ENCODE measurements around the gene HS3ST4.

Gene HS3ST4

GRCh38 chr16:25828510-25828909 lies 136.8 kb downstream of the HS3ST4 start:
- DNase-seq, result no peak

- no peak for DNase-seq
Measured at GRCh38 chr16:25832291-25832690, 140.5 kb downstream of the HS3ST4 start.

- DNase-seq, result no peak
Measured at GRCh38 chr16:25834101-25834500, 142.3 kb downstream of the HS3ST4 start.

- DNase-seq, result no peak
Measured at GRCh38 chr16:25835126-25835525, 143.4 kb downstream of the HS3ST4 start.

GRCh38 chr16:25838724-25839186 lies 147.0 kb downstream of the HS3ST4 start:
- peak; percentile 63 for DNase-seq

GRCh38 chr16:25841761-25842160 lies 150.0 kb downstream of the HS3ST4 start:
- DNase-seq, result no peak

- DNase-seq, result no peak
Measured at GRCh38 chr16:25845901-25846300, 154.1 kb downstream of the HS3ST4 start.

GRCh38 chr16:25854141-25854540 lies 162.4 kb downstream of the HS3ST4 start:
- DNase-seq, result no peak

GRCh38 chr16:25855063-25855462 lies 163.3 kb downstream of the HS3ST4 start:
- no peak for DNase-seq

GRCh38 chr16:25855818-25856217 lies 164.1 kb downstream of the HS3ST4 start:
- no peak for DNase-seq

GRCh38 chr16:25859645-25860044 lies 167.9 kb downstream of the HS3ST4 start:
- no peak for DNase-seq

- DNase-seq, result no peak
Measured at GRCh38 chr16:25867041-25867440, 175.3 kb downstream of the HS3ST4 start.

GRCh38 chr16:25868106-25868505 lies 176.3 kb downstream of the HS3ST4 start:
- DNase-seq, result no peak

GRCh38 chr16:25868706-25869370 lies 177.1 kb downstream of the HS3ST4 start:
- no peak for DNase-seq

GRCh38 chr16:25872369-25873070 lies 180.8 kb downstream of the HS3ST4 start:
- DNase-seq, result no peak

- DNase-seq, result no peak
Measured at GRCh38 chr16:25874196-25874595, 182.4 kb downstream of the HS3ST4 start.

GRCh38 chr16:25875956-25876598 lies 184.3 kb downstream of the HS3ST4 start:
- no peak for DNase-seq

- DNase-seq, result no peak
Measured at GRCh38 chr16:25877103-25877502, 185.3 kb downstream of the HS3ST4 start.

- DNase-seq, result no peak
Measured at GRCh38 chr16:25886598-25886997, 194.8 kb downstream of the HS3ST4 start.

GRCh38 chr16:25888868-25889267 lies 197.1 kb downstream of the HS3ST4 start:
- no peak for DNase-seq

- no peak for DNase-seq
Measured at GRCh38 chr16:25893332-25893731, 201.6 kb downstream of the HS3ST4 start.

- no peak for DNase-seq
Measured at GRCh38 chr16:25894093-25894492, 202.3 kb downstream of the HS3ST4 start.

- DNase-seq, result no peak
Measured at GRCh38 chr16:25895380-25895779, 203.6 kb downstream of the HS3ST4 start.

GRCh38 chr16:25896411-25896810 lies 204.7 kb downstream of the HS3ST4 start:
- DNase-seq, result no peak

Data from DMS53 (cell line).